GM18858 (cell line): ENCODE measurements around the gene UBE2C.
"Not testable (repeated sequence)": the region's sequence is repeated elsewhere in the genome, so short reads cannot be mapped to it uniquely, and the experiment has no call there.

Experiments used
- ATAC-seq: cut with Tn5 transposase; IDR thresholded peaks from one replicate; pipeline ENCODE4 v1.9.1; 2021; ENCODE audit not compliant: unreplicated experiment

Gene UBE2C

GRCh38 chr20:45812157-45813005 lies at the start of gene UBE2C:
Gene UBE2C, plus strand, starts transcription at chr20:45812644. Its CDS starts 52 bp downstream, at chr20:45812696.
- ATAC-seq, result peak; percentile 95

- ATAC-seq, result not testable (repeated sequence)
Measured at GRCh38 chr20:45764618-45765282, 47.7 kb upstream of the UBE2C start.

GRCh38 chr20:45765307-45765875 lies 47.1 kb upstream of the UBE2C start:
- ATAC-seq, result no peak

GRCh38 chr20:45765980-45766379 lies 46.5 kb upstream of the UBE2C start:
- ATAC-seq, result no peak

- ATAC-seq, result no peak
Measured at GRCh38 chr20:45768479-45768878, 44.0 kb upstream of the UBE2C start.

GRCh38 chr20:45771182-45771759 lies 41.2 kb upstream of the UBE2C start:
- ATAC-seq, result no peak

- ATAC-seq, result no peak
Measured at GRCh38 chr20:45772693-45773092, 39.8 kb upstream of the UBE2C start.

GRCh38 chr20:45774945-45775344 lies 37.5 kb upstream of the UBE2C start:
- ATAC-seq, result no peak

- ATAC-seq, result no peak
Measured at GRCh38 chr20:45775411-45775810, 37.0 kb upstream of the UBE2C start.

GRCh38 chr20:45776931-45777330 lies 35.5 kb upstream of the UBE2C start:
- ATAC-seq, result no peak

- no peak for ATAC-seq
Measured at GRCh38 chr20:45779011-45779915, 33.2 kb upstream of the UBE2C start.

- no peak for ATAC-seq
Measured at GRCh38 chr20:45780159-45780558, 32.3 kb upstream of the UBE2C start.

- ATAC-seq, result no peak
Measured at GRCh38 chr20:45781391-45781931, 31.0 kb upstream of the UBE2C start.

- no peak for ATAC-seq
Measured at GRCh38 chr20:45782890-45783289, 29.6 kb upstream of the UBE2C start.

- no peak for ATAC-seq
Measured at GRCh38 chr20:45783656-45784294, 28.7 kb upstream of the UBE2C start.

GRCh38 chr20:45788351-45788750 lies 24.1 kb upstream of the UBE2C start:
- ATAC-seq, result no peak

GRCh38 chr20:45792317-45793118 lies 19.9 kb upstream of the UBE2C start:
- no peak for ATAC-seq

- no peak for ATAC-seq
Measured at GRCh38 chr20:45796337-45797065, 15.9 kb upstream of the UBE2C start.
